Breast epithelium (tissue), 4 donors: Measurements from ENCODE around the gene MBOAT2. TPM values are rescaled to one million over a fixed set of nuclear protein-coding genes. Genes with fewer than 3 reads are reported as not detected.

Experiments
- DNase-seq, 2 donors: peaks; one replicate each; pipeline ENCODE4 v3.0.0-alpha.2; 2019; ENCODE audit warnings: low spot score in 2 of 2
- H3K27ac ChIP-seq, 2 donors: fragments of 200-600 bp; sonication (generic) in 1 of 2; one replicate each; pipeline ENCODE4 v1.5.1; 2016 to 2019; ENCODE audit warnings: mild to moderate bottlenecking in 1 of 2
- H3K27me3 ChIP-seq, 2 donors: fragments of 200-600 bp; sonication (generic) in 1 of 2; one replicate each; pipeline versions ENCODE4 v1.5.1 to v1.6.0; 2017 to 2019; ENCODE audit warnings: control low read depth in 1 of 2, mild to moderate bottlenecking in 1 of 2
- H3K36me3 ChIP-seq: fragments of 200-600 bp; one replicate; pipeline ENCODE4 v1.5.1; 2019
- H3K4me1 ChIP-seq, 2 donors: fragments of 200-600 bp; sonication (generic); one replicate each; pipeline ENCODE4 v1.5.1; 2016 to 2019; ENCODE audit warnings: control low read depth in 1 of 2
- H3K4me3 ChIP-seq, 3 donors: fragments of 200-600 bp; sonication (generic); 1 replicate in 2 of 3; 2 replicates in 1 of 3; pipeline ENCODE4 v1.5.1; 2016 to 2019; ENCODE audit warnings: mild to moderate bottlenecking in 3 of 3, moderate library complexity in 2 of 3
- H3K9me3 ChIP-seq, 2 donors: fragments of 200-600 bp; sonication (generic) in 1 of 2; one replicate each; pipeline ENCODE4 v1.5.1; 2016 to 2019; ENCODE audit warnings: control low read depth in 1 of 2
- CTCF ChIP-seq, 3 donors: fragments of 450-650 bp; IDR thresholded peaks; one replicate each; pipeline ENCODE4 v1.5.1; 2016 to 2017; ENCODE audit warnings: antibody characterized with exemption in 3 of 3, mild to moderate bottlenecking in 3 of 3, moderate library complexity in 3 of 3
- POLR2A ChIP-seq: fragments of 450-650 bp; IDR thresholded peaks from one replicate; pipeline ENCODE4 v1.6.1; 2016; ENCODE audit warnings: antibody characterized with exemption, mild to moderate bottlenecking, moderate library complexity
- POLR2AphosphoS5 ChIP-seq, 3 donors: sonication (generic); formaldehyde crosslinking; IDR thresholded peaks; one replicate each; pipeline ENCODE4 v1.6.1; 2017; ENCODE audit warnings: antibody characterized with exemption in 3 of 3
- intact Hi-C: fragments of 100-400 bp; cut with DNase I; formaldehyde crosslinking; loops from one replicate; pipeline ENCODE4 v1.15.1; 2023; ENCODE audit warnings: low total_unique reads
- total RNA-seq, 3 donors: library from RNA; depleted of rRNA; stranded (reverse); fragments of >200 nt; gene quantifications; one replicate each; pipeline ENCODE4 v1.1.0, GENCODE V29; 2016

Gene MBOAT2
- total RNA-seq, 3 donors from 2014 or later: 6.4 to 41.0 (median 23.6) TPM

GRCh38 chr2:8863331-8863953, 140.0 kb downstream of the MBOAT2 start:
- intact Hi-C loops: no loop called here
- no peak for DNase-seq
- H3K4me3 ChIP-seq: no peak overlapping the region
- no peaks in the 10 kb centered on the region for H3K36me3 ChIP-seq
- TF ChIP-seq CTCF (IDR thresholded peaks at IDR 0.05) (no peak), POLR2AphosphoS5 (IDR thresholded peaks at IDR 0.05) (no peak), POLR2A (no peak)
- H3K9me3 ChIP-seq: no peaks in the 10 kb centered on the region
- H3K4me1 ChIP-seq: no peaks in the 10 kb centered on the region
- H3K27me3 ChIP-seq: no peaks in the 10 kb centered on the region
- H3K27ac ChIP-seq: no peak overlapping the region

- Histone ChIP-seq H3K9me3 (no peaks in the 10 kb centered on the region), H3K36me3 (no peaks in the 10 kb centered on the region), H3K27me3 (no peaks in the 10 kb centered on the region), H3K27ac (no peak overlapping the region), H3K4me3 (no peak overlapping the region), H3K4me1 (no peaks in the 10 kb centered on the region)
- no peak for DNase-seq
- intact Hi-C loops: no loop called here
- no peak for TF ChIP-seq POLR2A
- no peak for TF ChIP-seq CTCF (IDR thresholded peaks at IDR 0.05)
- TF ChIP-seq POLR2AphosphoS5 (IDR thresholded peaks at IDR 0.05): no peak
Measured at GRCh38 chr2:8862230-8862629, 141.3 kb downstream of the MBOAT2 start.

- TF ChIP-seq CTCF (IDR thresholded peaks at IDR 0.05): no peak
- TF ChIP-seq POLR2A: no peak
- no peak for TF ChIP-seq POLR2AphosphoS5 (IDR thresholded peaks at IDR 0.05)
- Histone ChIP-seq H3K4me1 (no peaks in the 10 kb centered on the region), H3K9me3 (no peaks in the 10 kb centered on the region), H3K27ac (no peak overlapping the region), H3K4me3 (no peak overlapping the region), H3K27me3 (no peaks in the 10 kb centered on the region), H3K36me3 (no peaks in the 10 kb centered on the region)
- DNase-seq: no peak
- intact Hi-C loops: no loop called here
Measured at GRCh38 chr2:8861797-8862196, 141.7 kb downstream of the MBOAT2 start.

- Histone ChIP-seq H3K4me1 (no peaks in the 10 kb centered on the region), H3K9me3 (no peaks in the 10 kb centered on the region), H3K4me3 (no peak overlapping the region), H3K36me3 (no peaks in the 10 kb centered on the region), H3K27me3 (no peaks in the 10 kb centered on the region), H3K27ac (no peak overlapping the region)
- intact Hi-C loops: no loop called here
- TF ChIP-seq CTCF (IDR thresholded peaks at IDR 0.05): no peak
- TF ChIP-seq POLR2AphosphoS5 (IDR thresholded peaks at IDR 0.05): no peak
- TF ChIP-seq POLR2A: no peak
- no peak for DNase-seq
Measured at GRCh38 chr2:8860239-8860638, 143.2 kb downstream of the MBOAT2 start.

GRCh38 chr2:8858910-8859309, 144.6 kb downstream of the MBOAT2 start:
- no peak overlapping the region for H3K4me3 ChIP-seq

GRCh38 chr2:8858264-8858663, 145.2 kb downstream of the MBOAT2 start:
- H3K36me3 ChIP-seq: no peaks in the 10 kb centered on the region
- TF ChIP-seq CTCF (IDR thresholded peaks at IDR 0.05) (no peak), POLR2A (no peak), POLR2AphosphoS5 (IDR thresholded peaks at IDR 0.05) (no peak)
- H3K27ac ChIP-seq: no peak overlapping the region
- DNase-seq: no peak
- no peaks in the 10 kb centered on the region for H3K4me1 ChIP-seq
- H3K4me3 ChIP-seq: no peak overlapping the region
- no peaks in the 10 kb centered on the region for H3K27me3 ChIP-seq
- H3K9me3 ChIP-seq: no peaks in the 10 kb centered on the region
- intact Hi-C loops: no loop called here

More at GRCh38 chr2:8858910-8859309, 144.6 kb downstream of the MBOAT2 start:
- Histone ChIP-seq H3K36me3 (no peaks in the 10 kb centered on the region), H3K9me3 (no peaks in the 10 kb centered on the region), H3K27me3 (no peaks in the 10 kb centered on the region), H3K4me1 (no peaks in the 10 kb centered on the region), H3K27ac (no peak overlapping the region)
- DNase-seq: no peak
- no peak for TF ChIP-seq POLR2A
- intact Hi-C loops: no loop called here
